H9 (cell line): ENCODE measurements around the gene DHDH. TPM values are rescaled to one million over a fixed set of nuclear protein-coding genes. Genes with fewer than 3 reads are reported as not detected.

ENCODE experiments used
- DNase-seq: peaks from one replicate; pipeline ENCODE4 v3.0.0-alpha.2; 2017
- H2AFZ ChIP-seq: one replicate; pipeline ENCODE4 v1.6.1; 2013; ENCODE audit warnings: mild to moderate bottlenecking, low read length, control low read depth, moderate library complexity
- H2AK5ac ChIP-seq: 2 replicates; pipeline ENCODE4 v1.6.1; 2013; ENCODE audit warnings: low read length, control low read depth, mixed read lengths; ENCODE audit not compliant: insufficient read length
- H2BK120ac ChIP-seq: one replicate; pipeline ENCODE4 v1.6.1; 2013; ENCODE audit warnings: low read depth, mild to moderate bottlenecking, low read length, control low read depth, inconsistent platforms; ENCODE audit not compliant: poor library complexity, severe bottlenecking
- H2BK12ac ChIP-seq: 2 replicates; pipeline ENCODE4 v1.6.1; 2013; ENCODE audit warnings: low read length, control low read depth, mixed read lengths, low read depth; ENCODE audit not compliant: insufficient read length
- H2BK15ac ChIP-seq: 2 replicates; pipeline ENCODE4 v1.6.1; 2013; ENCODE audit warnings: low read depth, low read length, control low read depth
- H2BK20ac ChIP-seq: one replicate; pipeline ENCODE4 v1.6.1; 2013; ENCODE audit warnings: low read depth, mild to moderate bottlenecking, low read length, control low read depth, inconsistent platforms; ENCODE audit not compliant: poor library complexity, severe bottlenecking
- H2BK5ac ChIP-seq: 2 replicates; pipeline ENCODE4 v1.6.1; 2013; ENCODE audit warnings: low read length, control low read depth, mixed read lengths; ENCODE audit not compliant: insufficient read length
- H3K14ac ChIP-seq: 2 replicates; pipeline ENCODE4 v1.6.1; 2013; ENCODE audit warnings: low read length, control low read depth; ENCODE audit not compliant: insufficient read depth
- H3K18ac ChIP-seq: 2 replicates; pipeline ENCODE4 v1.6.1; 2013; ENCODE audit warnings: low read depth, mild to moderate bottlenecking, mixed read lengths, low read length, control low read depth; ENCODE audit not compliant: insufficient read length
- H3K23ac ChIP-seq: 2 replicates; pipeline ENCODE4 v1.6.1; 2013; ENCODE audit warnings: low read length, control low read depth, mixed read lengths, low read depth; ENCODE audit not compliant: insufficient read length
- H3K23me2 ChIP-seq: 2 replicates; pipeline ENCODE4 v1.6.1; 2013; ENCODE audit warnings: low read depth, mild to moderate bottlenecking, mixed read lengths, low read length, control low read depth; ENCODE audit not compliant: insufficient read length, poor library complexity, severe bottlenecking
- H3K27ac ChIP-seq: 2 replicates; pipeline ENCODE4 v1.5.1; 2013; ENCODE audit warnings: low read length, control low read depth, mixed read lengths, low read depth; ENCODE audit not compliant: insufficient read length
- H3K27me3 ChIP-seq: 2 replicates; pipeline ENCODE4 v1.6.1; 2013; ENCODE audit warnings: low read length, control low read depth, inconsistent platforms; ENCODE audit not compliant: insufficient read depth
- H3K4ac ChIP-seq: 2 replicates; pipeline ENCODE4 v1.6.1; 2013; ENCODE audit warnings: low read depth, mild to moderate bottlenecking, control low read depth, inconsistent platforms, low read length, moderate library complexity
- H3K4me1 ChIP-seq: 2 replicates; pipeline ENCODE4 v1.6.1; 2013; ENCODE audit warnings: low read length, control low read depth, inconsistent platforms; ENCODE audit not compliant: insufficient read depth
- H3K4me2 ChIP-seq: 2 replicates; pipeline ENCODE4 v1.6.1; 2013; ENCODE audit warnings: low read length, control low read depth, mixed read lengths; ENCODE audit not compliant: insufficient read length, insufficient read depth
- H3K56ac ChIP-seq: 2 replicates; pipeline ENCODE4 v1.6.1; 2013; ENCODE audit warnings: low read depth, mild to moderate bottlenecking, mixed read lengths, low read length, control low read depth; ENCODE audit not compliant: insufficient read length
- H3K79me1 ChIP-seq: 2 replicates; pipeline ENCODE4 v1.6.1; 2013; ENCODE audit warnings: low read depth, mild to moderate bottlenecking, moderate library complexity, low read length, control low read depth, inconsistent platforms; ENCODE audit not compliant: insufficient read depth, poor library complexity, severe bottlenecking
- H3K79me2 ChIP-seq: 2 replicates; pipeline ENCODE4 v1.6.1; 2013; ENCODE audit warnings: low read length, control low read depth, inconsistent platforms; ENCODE audit not compliant: insufficient read depth
- H3K9ac ChIP-seq: 2 replicates; pipeline ENCODE4 v1.6.1; 2013; ENCODE audit warnings: low read length, control low read depth, mixed read lengths; ENCODE audit not compliant: insufficient read length; ENCODE audit errors: extremely low read depth
- H3K9me3 ChIP-seq: one replicate; pipeline ENCODE4 v1.6.1; 2013; ENCODE audit warnings: low read depth, low read length, inconsistent platforms; ENCODE audit not compliant: control insufficient read depth
- H3T11ph ChIP-seq: one replicate; pipeline ENCODE4 v1.6.1; 2013; ENCODE audit warnings: mild to moderate bottlenecking, low read length, control low read depth, inconsistent platforms
- H4K20me1 ChIP-seq: one replicate; pipeline ENCODE4 v1.6.1; 2013; ENCODE audit not compliant: control insufficient read depth, insufficient read length, insufficient read depth
- H4K5ac ChIP-seq: 2 replicates; pipeline ENCODE4 v1.6.1; 2013; ENCODE audit warnings: low read depth, mild to moderate bottlenecking, mixed read lengths, low read length, control low read depth; ENCODE audit not compliant: insufficient read length
- H4K8ac ChIP-seq: replicated peaks from 2 replicates; pipeline ENCODE4 v1.6.1; 2013; ENCODE audit warnings: low read length, control low read depth, mixed read lengths, low read depth; ENCODE audit not compliant: insufficient read length
- H4K91ac ChIP-seq: 2 replicates; pipeline ENCODE4 v1.6.1; 2013; ENCODE audit warnings: low read depth, mild to moderate bottlenecking, moderate library complexity, mixed read lengths, low read length, control low read depth; ENCODE audit not compliant: insufficient read length
- H3K27ac Mint-ChIP-seq, 3 experiments: 2 replicates in 2 of 3; 3 replicates in 1 of 3; pipeline ENCODE4 v1.8.0; 2020 to 2021; ENCODE audit warnings: mixed read lengths in 3 of 3, mild to moderate bottlenecking in 1 of 3, moderate library complexity in 1 of 3
- H3K27me3 Mint-ChIP-seq: 2 replicates; pipeline ENCODE4 v1.8.0; 2021; ENCODE audit warnings: low read depth, mild to moderate bottlenecking, moderate library complexity, mixed read lengths
- H3K36me3 Mint-ChIP-seq, 3 experiments: 2 replicates in 2 of 3; 3 replicates in 1 of 3; pipeline ENCODE4 v1.8.0; 2020 to 2021; ENCODE audit warnings: low read depth in 3 of 3, mixed read lengths in 3 of 3; ENCODE audit not compliant: insufficient read depth in 1 of 3
- H3K4me1 Mint-ChIP-seq, 2 experiments: 2 replicates each; pipeline ENCODE4 v1.8.0; 2020; ENCODE audit warnings: mixed read lengths in 2 of 2
- H3K4me3 Mint-ChIP-seq, 2 experiments: 2 replicates in 1 of 2; 3 replicates in 1 of 2; pipeline ENCODE4 v1.8.0; 2020 to 2021; ENCODE audit warnings: mild to moderate bottlenecking in 2 of 2, mixed read lengths in 2 of 2, moderate library complexity in 1 of 2
- H3K9me3 Mint-ChIP-seq, 2 experiments: 2 replicates in 1 of 2; 3 replicates in 1 of 2; pipeline ENCODE4 v1.8.0; 2020; ENCODE audit warnings: mild to moderate bottlenecking in 2 of 2, mixed read lengths in 2 of 2, moderate library complexity in 1 of 2
- CTCF ChIP-seq: fragments of 200-600 bp; sonication (generic); conservative IDR thresholded peaks from 3 replicates; pipeline ENCODE4 v1.8.0; 2021; ENCODE audit warnings: antibody characterized with exemption, mild to moderate bottlenecking
- WGBS: extraction: QIAGEN DNeasy Blood & Tissue Kit; methylation state at CpG from one replicate; pipeline ENCODE4 v1.1.7; 2013; ENCODE audit warnings: missing lambda C conversion rate, low lambda C conversion rate, mixed read lengths; ENCODE audit not compliant: insufficient read length; ENCODE audit errors: extremely low coverage; 5-methylcytosine and 5-hydroxymethylcytosine counted together
- total RNA-seq: library from RNA; stranded (reverse); gene quantifications from 2 replicates; pipeline ENCODE4 v1.2.1, GENCODE V29; 2021

DHDH gene
- total RNA-seq, 1 experiment from 2014 or later, result 2.0 TPM

GRCh38 chr19:48964205-48965039 is 30.9 kb downstream of the DHDH start:
- no CpG with 5 or more reads among the region's 19 CpGs for WGBS
- H3K23ac ChIP-seq, result no peak overlapping the region
- peak overlapping the region; percentile 82; the same call in 1 of the 2 replicates for H3K14ac ChIP-seq
- no peak overlapping the region for H4K91ac ChIP-seq
- no peak overlapping the region; the same call in 1 of the 2 replicates for H2BK15ac ChIP-seq
- no peaks in the 10 kb centered on the region for H3K27me3 ChIP-seq
- H3K36me3 Mint-ChIP-seq, result peaks cover 23 to 57% (median 47%) of the 10 kb centered on the region in 3 experiments; a peak in 6 of 7 replicates
- no peak for DNase-seq
- H3K4me1 Mint-ChIP-seq, result peaks cover 30 to 45% of the 10 kb centered on the region in 2 experiments
- no peak overlapping the region for H3K4ac ChIP-seq
- no peak for TF ChIP-seq CTCF
- no peaks in the 10 kb centered on the region for H3K79me1 ChIP-seq
- H3K9ac ChIP-seq, result peak overlapping the region; percentile 69
- H3K18ac ChIP-seq, result peak overlapping the region; percentile 91
- H4K5ac ChIP-seq, result no peak overlapping the region
- peaks cover 2% of the 10 kb centered on the region; the same call in 1 of the 2 replicates for H3K27me3 Mint-ChIP-seq
- no peak overlapping the region for H3K56ac ChIP-seq
- H4K8ac ChIP-seq, result no peak overlapping the region
- H3K4me2 ChIP-seq, result peak overlapping the region; percentile 46
- peaks cover 3% of the 10 kb centered on the region for H4K20me1 ChIP-seq
- H2AK5ac ChIP-seq, result no peak overlapping the region
- H2BK5ac ChIP-seq, result no peak overlapping the region
- H3K9me3 Mint-ChIP-seq, result peaks cover 0 to 5% of the 10 kb centered on the region in 2 experiments; a peak in 2 of 5 replicates
- H3T11ph ChIP-seq, result no peak overlapping the region
- H3K27ac Mint-ChIP-seq, result peak overlapping the region; percentile 97 to 98 (median 98)
- peak overlapping the region; percentile 50 for H3K27ac ChIP-seq
- H3K4me1 ChIP-seq, result no peaks in the 10 kb centered on the region; the same call in 1 of the 2 replicates
- no peak overlapping the region for H2AFZ ChIP-seq
- H2BK20ac ChIP-seq, result no peak overlapping the region
- no peak overlapping the region for H2BK12ac ChIP-seq
- peaks cover 14% of the 10 kb centered on the region for H3K23me2 ChIP-seq
- H3K79me2 ChIP-seq, result no peaks in the 10 kb centered on the region
- H3K9me3 ChIP-seq, result no peaks in the 10 kb centered on the region
- peak overlapping the region; percentile 96 to 98 for H3K4me3 Mint-ChIP-seq
- no peak overlapping the region for H2BK120ac ChIP-seq
